Measurements from ENCODE around the gene TNFSF10. TPM values are rescaled to one million over a fixed set of nuclear protein-coding genes. Genes with fewer than 3 reads are reported as not detected.

TNFSF10 gene
- total and polyA plus RNA-seq, 2 of the 8 experiments (the other 6 are each of a cell fraction or from before 2014, with no cell fraction given) = 0.06 TPM; not detected in 1

DNA sequence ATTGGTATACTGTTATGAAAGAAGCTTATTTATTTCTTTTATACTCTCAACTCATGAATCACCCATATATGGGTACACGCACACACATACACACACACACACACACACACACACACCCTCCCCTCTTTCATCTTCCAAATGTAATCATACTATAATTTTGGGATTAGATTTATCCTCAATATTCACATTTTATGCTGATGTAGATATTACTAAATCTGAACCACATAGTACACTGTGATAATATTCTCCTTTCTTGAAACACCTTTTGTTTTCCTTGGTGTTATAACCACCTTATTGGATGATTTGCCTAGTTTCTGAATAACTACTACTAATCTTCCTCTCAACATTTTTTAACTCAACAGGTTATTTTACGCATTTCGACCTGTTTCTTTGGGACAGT lies 66.8 kb downstream of the TNFSF10 start (continued):
- TF ChIP-seq PHF8 (conservative IDR thresholded peaks at IDR 0.05; ENCODE audit: low read depth, low read length) (no peak), BCL11A (IDR thresholded peaks at IDR 0.05; ENCODE audit: low read depth in 2 of 2, low read length in 2 of 2) (no peak), MAFK (IDR thresholded peaks at IDR 0.05; ENCODE audit: low read depth, low read length) (no peak)

Small RNA genes lying within 50 kb of the gene (small RNA-seq; reads per million reads assigned to genes)
- gene AC007919.1 (ENCODE audit: insufficient read depth) = not detected

Other genes starting within 250 kb of the TNFSF10 start
- not detected in 2 replicates for gene GHSR, start 75.0 kb downstream of the TNFSF10 start, total RNA-seq (2021; fragmentation: NEBNext Ultra II Directional; extraction: Animal tissue kit (Norgen Biotek cat#: 25700))
- gene GHSR, start 75.0 kb downstream of the TNFSF10 start, polyA plus RNA-seq (2011; rRNA removed) = not detected in 2 replicates
- gene NCEH1, start 187.6 kb upstream of the TNFSF10 start, total RNA-seq (2021; fragmentation: NEBNext Ultra II Directional; extraction: Animal tissue kit (Norgen Biotek cat#: 25700)) = 5.4 and 6.4 TPM in 2 replicates
- gene NCEH1, start 187.6 kb upstream of the TNFSF10 start, polyA plus RNA-seq (2011; rRNA removed) = 1.4 and 2.2 TPM in 2 replicates
- gene ECT2, start 227.3 kb upstream of the TNFSF10 start, total RNA-seq (2021; fragmentation: NEBNext Ultra II Directional; extraction: Animal tissue kit (Norgen Biotek cat#: 25700)) = 76.2 and 88.7 TPM in 2 replicates
- 9.9 and 19.5 TPM in 2 replicates for gene ECT2, start 227.3 kb upstream of the TNFSF10 start, polyA plus RNA-seq (2011; rRNA removed)

Measured in H1 (cell line).